Keratinocyte (primary cell): ENCODE measurements around the gene BOK. TPM values are rescaled to one million over a fixed set of nuclear protein-coding genes. Genes with fewer than 3 reads are reported as not detected.
A peak's percentile ranks its signal among the peaks of the same experiment; 100 is the strongest.

Experiments
- DNase-seq: peaks from one replicate; pipeline ENCODE4 v3.0.0-alpha.2; 2011; ENCODE audit warnings: low read depth, missing footprints, low spot score
- FAIRE-seq: peaks from 2 replicates; lab custom pipeline; 2011; peaks lifted over from hg19 to GRCh38; lab: Jason Lieb, UNC
- H2AFZ ChIP-seq: 2 replicates; pipeline ENCODE4 v1.6.0; 2012; ENCODE audit warnings: low read length, control low read depth, inconsistent platforms; ENCODE audit not compliant: control insufficient read depth
- H3K27ac ChIP-seq: 2 replicates; pipeline ENCODE4 v1.5.1; 2011; ENCODE audit warnings: low read length; ENCODE audit not compliant: control insufficient read depth, insufficient read depth
- H3K27me3 ChIP-seq: 3 replicates; pipeline ENCODE4 v1.6.0; 2011; ENCODE audit warnings: low read length; ENCODE audit not compliant: control insufficient read depth, insufficient read depth; ENCODE audit errors: extremely low read depth
- H3K36me3 ChIP-seq, 2 experiments: 2 replicates in 1 of 2; 3 replicates in 1 of 2; pipeline ENCODE4 v1.5.1; 2011; ENCODE audit warnings: low read length in 2 of 2, mild to moderate bottlenecking in 1 of 2; ENCODE audit not compliant: control insufficient read depth in 2 of 2, insufficient read depth in 2 of 2; ENCODE audit errors: extremely low read depth in 1 of 2
- H3K4me1 ChIP-seq: 3 replicates; pipeline ENCODE4 v1.5.1; 2011; ENCODE audit warnings: low read length; ENCODE audit not compliant: control insufficient read depth, insufficient read depth; ENCODE audit errors: extremely low read depth
- H3K4me2 ChIP-seq: 3 replicates; pipeline ENCODE4 v1.6.0; 2011; ENCODE audit warnings: low read depth, low read length; ENCODE audit not compliant: control insufficient read depth, insufficient read depth; ENCODE audit errors: extremely low read depth
- H3K4me3 ChIP-seq, 3 experiments: fragments of 200-600 bp in 1 of 3; sonication (generic) in 1 of 3; 2 replicates in 2 of 3; 3 replicates in 1 of 3; pipeline ENCODE4 v1.5.1; 2011 to 2016; ENCODE audit warnings: low read length in 3 of 3, mild to moderate bottlenecking in 3 of 3, control low read depth in 2 of 3, inconsistent platforms in 1 of 3, low read depth in 1 of 3, mixed read lengths in 1 of 3, mixed run types in 1 of 3, moderate library complexity in 1 of 3; ENCODE audit not compliant: control insufficient read depth in 2 of 3, insufficient read depth in 2 of 3; ENCODE audit errors: extremely low read depth in 1 of 3
- H3K79me2 ChIP-seq: 2 replicates; pipeline ENCODE4 v1.6.0; 2012; ENCODE audit warnings: low read length; ENCODE audit not compliant: control insufficient read depth, insufficient read depth
- H3K9ac ChIP-seq: 3 replicates; pipeline ENCODE4 v1.6.0; 2011; ENCODE audit warnings: low read length; ENCODE audit not compliant: control insufficient read depth, insufficient read depth; ENCODE audit errors: extremely low read depth
- H3K9me1 ChIP-seq: 3 replicates; pipeline ENCODE4 v1.6.0; 2011; ENCODE audit warnings: low read length; ENCODE audit not compliant: control insufficient read depth, insufficient read depth; ENCODE audit errors: extremely low read depth
- H3K9me3 ChIP-seq: 2 replicates; pipeline ENCODE4 v1.5.1; 2012; ENCODE audit warnings: low read depth, low read length; ENCODE audit not compliant: control insufficient read depth
- H4K20me1 ChIP-seq: 3 replicates; pipeline ENCODE4 v1.6.0; 2011; ENCODE audit warnings: low read length; ENCODE audit not compliant: control insufficient read depth, insufficient read depth; ENCODE audit errors: extremely low read depth
- CTCF ChIP-seq, 3 experiments: IDR thresholded peaks in 1 of 3; conservative IDR thresholded peaks in 1 of 3; optimal IDR thresholded peaks in 1 of 3; 2 replicates in 2 of 3; 3 replicates in 1 of 3; pipeline versions ENCODE3 to v1.5.1; 2011; ENCODE audit warnings: low read length in 3 of 3, mild to moderate bottlenecking in 3 of 3, moderate library complexity in 2 of 3, control low read depth in 1 of 3, inconsistent platforms in 1 of 3; ENCODE audit not compliant: insufficient read depth in 2 of 3; ENCODE audit errors: extremely low read depth in 1 of 3
- EZH2 ChIP-seq: IDR thresholded peaks from one replicate; pipeline ENCODE4 v1.6.1; 2012; ENCODE audit warnings: inconsistent platforms, mild to moderate bottlenecking, low read length, moderate library complexity
- dilution Hi-C: fragments of 300-500 bp; cut with MboI; formaldehyde crosslinking; loops from one replicate; pipeline ENCODE4 v1.7.0; 2020; ENCODE audit warnings: low sequenced_read_pairs; ENCODE audit not compliant: extremely low pct_ligation_motif_present
- polyA plus RNA-seq, 5 experiments: library from polyadenylated mRNA; depleted of rRNA in 3 of 5; stranded (reverse) in 3 of 5; stranded (forward) in 1 of 5; unstranded in 1 of 5; fragments of >200 nt; gene quantifications; 1 replicate in 1 of 5; 2 replicates in 3 of 5; 3 replicates in 1 of 5; pipeline versions ENCODE4 v1.2.1 to v1.2.3, GENCODE V29; 2011 to 2012; ENCODE audit warnings: missing spikeins in 2 of 5, low read depth in 1 of 5, low replicate concordance in 1 of 5

BOK gene
- polyA plus RNA-seq, 1 donor (not counting 4 experiments of a cell fraction or from before 2014, with no cell fraction given), result 15.4 TPM

- dilution Hi-C loops, result no loop called here
- Histone ChIP-seq H3K27ac (no peak overlapping the region), H3K27me3 (no peaks in the 10 kb centered on the region), H3K9ac (no peak overlapping the region), H4K20me1 (no peaks in the 10 kb centered on the region), H3K79me2 (peaks cover 19% of the 10 kb centered on the region), H3K9me1 (no peaks in the 10 kb centered on the region), H3K4me1 (peaks cover 13% of the 10 kb centered on the region), H3K4me2 (no peak overlapping the region), H2AFZ (no peak overlapping the region), H3K9me3 (no peaks in the 10 kb centered on the region), H3K36me3 (peaks cover 0 to 2% of the 10 kb centered on the region in 2 experiments), H3K4me3 (no peak overlapping the region)
- FAIRE-seq (no peak), DNase-seq (no peak)
- TF ChIP-seq EZH2, result no peak
- TF ChIP-seq CTCF (optimal IDR thresholded peaks at IDR 0.05 in 1 of 3, IDR thresholded peaks at IDR 0.05 in 1 of 3, conservative IDR thresholded peaks at IDR 0.05 in 1 of 3; ENCODE audit: extremely low read depth in 1 of 3, insufficient read depth in 2 of 3, low read length in 3 of 3), result no peak
These were observed 47.3 kb upstream of the BOK start for GRCh38 chr2:241511091-241511741.

- no peaks in the 10 kb centered on the region for H3K79me2 ChIP-seq
- no peak for FAIRE-seq
These were observed 44.0 kb upstream of the BOK start for GRCh38 chr2:241514553-241514952.

More at GRCh38 chr2:241514553-241514952, 44.0 kb upstream of the BOK start:
- Histone ChIP-seq H3K27ac (no peak overlapping the region), H3K9me1 (no peaks in the 10 kb centered on the region), H3K36me3 (no peaks in the 10 kb centered on the region), H3K9me3 (no peaks in the 10 kb centered on the region), H3K9ac (no peak overlapping the region), H3K4me2 (no peak overlapping the region), H2AFZ (peak overlapping the region; percentile 30), H4K20me1 (no peaks in the 10 kb centered on the region), H3K4me3 (no peak overlapping the region), H3K4me1 (no peaks in the 10 kb centered on the region), H3K27me3 (no peaks in the 10 kb centered on the region)
- dilution Hi-C loops, result no loop called here
- DNase-seq, result no peak
- TF ChIP-seq CTCF (optimal IDR thresholded peaks at IDR 0.05 in 1 of 3, IDR thresholded peaks at IDR 0.05 in 1 of 3, conservative IDR thresholded peaks at IDR 0.05 in 1 of 3; ENCODE audit: extremely low read depth in 1 of 3, insufficient read depth in 2 of 3, low read length in 3 of 3) (no peak), EZH2 (no peak)
